HepG2 (cell line): ENCODE data around the gene NDUFB3. TPM values are rescaled to one million over a fixed set of nuclear protein-coding genes. Genes with fewer than 3 reads are reported as not detected.

Experiments used
- AHR ChIP-seq: IDR thresholded peaks from 2 replicates; pipeline ENCODE4 v1.6.1; 2018; ENCODE audit warnings: missing genetic modification reagents, missing compliant biosample characterization
- ASH2L ChIP-seq: fragments of 300-600, 200-600 bp; sonication (generic); IDR thresholded peaks from 2 replicates; pipeline ENCODE4 v1.7.0; 2017; ENCODE audit warnings: low read depth, mild to moderate bottlenecking, moderate library complexity, mixed read lengths, low read length; ENCODE audit not compliant: insufficient read length
- ATAD3A ChIP-seq: sonication (generic); formaldehyde crosslinking; IDR thresholded peaks from 2 replicates; pipeline ENCODE4 v1.4.0; 2020; ENCODE audit warnings: missing genetic modification reagents
- CBX5 ChIP-seq: sonication (generic); formaldehyde crosslinking; IDR thresholded peaks from 2 replicates; pipeline ENCODE4 v1.4.0; 2020; ENCODE audit warnings: missing genetic modification reagents, borderline replicate concordance
- CEBPG ChIP-seq: IDR thresholded peaks from 2 replicates; pipeline ENCODE4 v1.6.1; 2016
- GTF3A ChIP-seq: sonication (generic); formaldehyde crosslinking; conservative IDR thresholded peaks from 2 replicates; pipeline ENCODE4 v1.4.0; 2020; ENCODE audit warnings: mild to moderate bottlenecking, missing genetic modification reagents
- HNF4A ChIP-seq: sonication (generic); formaldehyde crosslinking; IDR thresholded peaks from 2 replicates; pipeline ENCODE4 v1.4.0; 2020; ENCODE audit warnings: missing genetic modification reagents
- HOXA3 ChIP-seq: sonication (generic); formaldehyde crosslinking; IDR thresholded peaks from 2 replicates; pipeline ENCODE4 v1.5.0; 2020; ENCODE audit warnings: missing genetic modification reagents
- MAF1 ChIP-seq: sonication (generic); formaldehyde crosslinking; IDR thresholded peaks from 2 replicates; pipeline ENCODE4 v1.5.0; 2020; ENCODE audit warnings: missing genetic modification reagents, borderline replicate concordance
- PHF20 ChIP-seq: sonication (generic); formaldehyde crosslinking; IDR thresholded peaks from 2 replicates; pipeline ENCODE4 v1.5.0; 2020; ENCODE audit warnings: mild to moderate bottlenecking, missing genetic modification reagents
- SAP130 ChIP-seq: IDR thresholded peaks from 2 replicates; pipeline ENCODE4 v1.6.1; 2016; ENCODE audit warnings: low read depth
- ZNF335 ChIP-seq: sonication (generic); formaldehyde crosslinking; IDR thresholded peaks from 2 replicates; pipeline ENCODE4 v1.4.0; 2020; ENCODE audit warnings: missing genetic modification reagents
- ZNF546 ChIP-seq: sonication (generic); formaldehyde crosslinking; conservative IDR thresholded peaks from 2 replicates; pipeline ENCODE4 v1.8.1; 2023; ENCODE audit warnings: mild to moderate bottlenecking, missing genetic modification reagents
- ZNF572 ChIP-seq: sonication (generic); formaldehyde crosslinking; IDR thresholded peaks from 2 replicates; pipeline ENCODE4 v1.5.1; 2020; ENCODE audit warnings: mild to moderate bottlenecking, missing genetic modification reagents
- polyA plus RNA-seq, 8 experiments: library from polyadenylated mRNA; depleted of rRNA in 3 of 8; stranded (reverse) in 7 of 8; unstranded in 1 of 8; fragments of >200 nt; fragmentation: Illumina TruSeq in 4 of 8; extraction: Trizol in 4 of 8; gene quantifications; 2 replicates each; pipeline versions ENCODE4 v1.2.1 to v1.2.3, GENCODE V29; 2011 to 2016; ENCODE audit warnings: low read depth in 4 of 8, missing spikeins in 1 of 8, mixed read lengths in 1 of 8; ENCODE audit not compliant: insufficient read depth in 1 of 8
- total RNA-seq, 5 experiments: library from RNA; depleted of rRNA; stranded (reverse); fragments of >200 nt; fragmentation: Illumina TruSeq; extraction: Trizol; gene quantifications; 2 replicates each; pipeline ENCODE4 v1.2.3, GENCODE V29; 2016; ENCODE audit warnings: low read depth in 1 of 5
- TF ChIP-seq, protein P1 (sequence below): sonication (generic); formaldehyde crosslinking; IDR thresholded peaks from 2 replicates; pipeline ENCODE4 v1.5.1; 2020; ENCODE audit warnings: mild to moderate bottlenecking, missing genetic modification reagents
- TF ChIP-seq, protein P2 (sequence below): sonication (generic); formaldehyde crosslinking; IDR thresholded peaks from 2 replicates; pipeline ENCODE4 v1.5.1; 2020; ENCODE audit warnings: mild to moderate bottlenecking, missing genetic modification reagents, moderate library complexity
- TF ChIP-seq, protein P3 (sequence below): sonication (generic); formaldehyde crosslinking; IDR thresholded peaks from 2 replicates; pipeline ENCODE4 v1.5.1; 2020; ENCODE audit warnings: mild to moderate bottlenecking, moderate library complexity, missing genetic modification reagents
- TF ChIP-seq, protein P4 (sequence below): sonication (generic); formaldehyde crosslinking; IDR thresholded peaks from 2 replicates; pipeline ENCODE4 v1.4.0; 2020; ENCODE audit warnings: missing genetic modification reagents

NDUFB3 gene
- total and polyA plus RNA-seq, 2 of the 13 experiments (the other 11 are each of a cell fraction or from before 2014, with no cell fraction given), result 50.7 to 159 TPM

DNA sequence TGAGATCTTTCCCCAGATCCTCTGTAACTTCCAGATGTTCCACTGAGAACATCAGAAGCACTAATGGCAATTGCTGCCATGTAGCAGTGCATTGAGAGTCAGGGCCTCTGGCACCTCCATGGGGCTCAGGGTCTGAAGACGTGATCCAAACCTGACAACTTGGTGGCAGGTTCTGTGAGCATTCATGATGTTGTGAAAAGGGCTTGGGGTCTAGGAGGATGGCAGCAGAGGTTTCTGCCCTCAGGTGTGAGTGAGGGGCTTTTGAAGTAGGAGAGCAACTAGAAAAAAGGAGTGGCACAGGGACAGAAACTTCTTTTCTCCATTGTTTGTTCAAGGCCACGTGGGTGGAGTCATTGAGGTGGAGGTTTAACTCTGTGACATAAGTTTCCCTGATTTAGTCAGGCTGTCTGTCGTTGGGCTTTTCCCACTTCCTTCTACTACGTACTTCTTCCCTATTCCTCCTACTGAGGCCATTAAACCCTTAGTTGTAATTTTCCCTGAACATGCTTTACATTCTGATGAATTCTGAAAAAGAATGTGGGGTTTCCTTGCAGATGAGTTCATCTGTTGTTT is 57.2 kb downstream of the NDUFB3 start (continued):
- TF ChIP-seq ATAD3A (CRISPR knock-in tag) (no peak), MAF1 (CRISPR knock-in tag) (no peak), PHF20 (CRISPR knock-in tag) (no peak), ZNF572 (CRISPR knock-in tag) (no peak), ZNF546 (CRISPR knock-in tag) (no peak), GTF3A (CRISPR knock-in tag) (no peak), HOXA3 (CRISPR knock-in tag) (0 out of 2 replicates have a peak, but pooled peaks have one; percentile 15), ASH2L (no peak), ZNF335 (CRISPR knock-in tag) (0 out of 2 replicates have a peak, but pooled peaks have one; percentile 32), HNF4A (CRISPR knock-in tag) (no peak), AHR (no peak), CBX5 (no peak), SAP130 (peak; percentile 79), CEBPG (CRISPR knock-in tag) (0 out of 2 replicates have a peak, but pooled peaks have one; percentile 9)
- TF ChIP-seq, protein P1, sequence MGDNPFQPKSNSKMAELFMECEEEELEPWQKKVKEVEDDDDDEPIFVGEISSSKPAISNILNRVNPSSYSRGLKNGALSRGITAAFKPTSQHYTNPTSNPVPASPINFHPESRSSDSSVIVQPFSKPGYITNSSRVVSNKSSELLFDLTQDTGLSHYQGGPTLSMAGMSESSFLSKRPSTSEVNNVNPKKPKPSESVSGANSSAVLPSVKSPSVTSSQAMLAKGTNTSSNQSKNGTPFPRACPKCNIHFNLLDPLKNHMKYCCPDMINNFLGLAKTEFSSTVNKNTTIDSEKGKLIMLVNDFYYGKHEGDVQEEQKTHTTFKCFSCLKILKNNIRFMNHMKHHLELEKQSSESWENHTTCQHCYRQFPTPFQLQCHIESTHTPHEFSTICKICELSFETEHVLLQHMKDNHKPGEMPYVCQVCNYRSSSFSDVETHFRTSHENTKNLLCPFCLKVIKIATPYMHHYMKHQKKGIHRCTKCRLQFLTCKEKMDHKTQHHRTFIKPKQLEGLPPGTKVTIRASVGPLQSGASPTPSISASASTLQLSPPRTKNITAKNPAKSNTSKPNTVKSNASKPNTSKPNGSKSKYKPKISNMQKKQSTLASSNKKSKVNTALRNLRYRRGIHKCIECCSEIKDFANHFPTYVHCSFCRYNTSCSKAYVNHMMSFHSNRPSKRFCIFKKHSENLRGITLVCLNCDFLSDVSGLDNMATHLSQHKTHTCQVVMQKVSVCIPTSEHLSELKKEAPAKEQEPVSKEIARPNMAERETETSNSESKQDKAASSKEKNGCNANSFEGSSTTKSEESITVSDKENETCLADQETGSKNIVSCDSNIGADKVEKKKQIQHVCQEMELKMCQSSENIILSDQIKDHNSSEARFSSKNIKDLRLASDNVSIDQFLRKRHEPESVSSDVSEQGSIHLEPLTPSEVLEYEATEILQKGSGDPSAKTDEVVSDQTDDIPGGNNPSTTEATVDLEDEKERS (CRISPR knock-in tag), result no peak
- TF ChIP-seq, protein P2, sequence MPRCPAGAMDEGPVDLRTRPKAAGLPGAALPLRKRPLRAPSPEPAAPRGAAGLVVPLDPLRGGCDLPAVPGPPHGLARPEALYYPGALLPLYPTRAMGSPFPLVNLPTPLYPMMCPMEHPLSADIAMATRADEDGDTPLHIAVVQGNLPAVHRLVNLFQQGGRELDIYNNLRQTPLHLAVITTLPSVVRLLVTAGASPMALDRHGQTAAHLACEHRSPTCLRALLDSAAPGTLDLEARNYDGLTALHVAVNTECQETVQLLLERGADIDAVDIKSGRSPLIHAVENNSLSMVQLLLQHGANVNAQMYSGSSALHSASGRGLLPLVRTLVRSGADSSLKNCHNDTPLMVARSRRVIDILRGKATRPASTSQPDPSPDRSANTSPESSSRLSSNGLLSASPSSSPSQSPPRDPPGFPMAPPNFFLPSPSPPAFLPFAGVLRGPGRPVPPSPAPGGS, result no peak
- TF ChIP-seq, protein P3, sequence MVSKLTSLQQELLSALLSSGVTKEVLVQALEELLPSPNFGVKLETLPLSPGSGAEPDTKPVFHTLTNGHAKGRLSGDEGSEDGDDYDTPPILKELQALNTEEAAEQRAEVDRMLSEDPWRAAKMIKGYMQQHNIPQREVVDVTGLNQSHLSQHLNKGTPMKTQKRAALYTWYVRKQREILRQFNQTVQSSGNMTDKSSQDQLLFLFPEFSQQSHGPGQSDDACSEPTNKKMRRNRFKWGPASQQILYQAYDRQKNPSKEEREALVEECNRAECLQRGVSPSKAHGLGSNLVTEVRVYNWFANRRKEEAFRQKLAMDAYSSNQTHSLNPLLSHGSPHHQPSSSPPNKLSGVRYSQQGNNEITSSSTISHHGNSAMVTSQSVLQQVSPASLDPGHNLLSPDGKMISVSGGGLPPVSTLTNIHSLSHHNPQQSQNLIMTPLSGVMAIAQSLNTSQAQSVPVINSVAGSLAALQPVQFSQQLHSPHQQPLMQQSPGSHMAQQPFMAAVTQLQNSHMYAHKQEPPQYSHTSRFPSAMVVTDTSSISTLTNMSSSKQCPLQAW (CRISPR knock-in tag), result 0 out of 2 replicates have a peak, but pooled peaks have one; percentile 33
- TF ChIP-seq, protein P4, sequence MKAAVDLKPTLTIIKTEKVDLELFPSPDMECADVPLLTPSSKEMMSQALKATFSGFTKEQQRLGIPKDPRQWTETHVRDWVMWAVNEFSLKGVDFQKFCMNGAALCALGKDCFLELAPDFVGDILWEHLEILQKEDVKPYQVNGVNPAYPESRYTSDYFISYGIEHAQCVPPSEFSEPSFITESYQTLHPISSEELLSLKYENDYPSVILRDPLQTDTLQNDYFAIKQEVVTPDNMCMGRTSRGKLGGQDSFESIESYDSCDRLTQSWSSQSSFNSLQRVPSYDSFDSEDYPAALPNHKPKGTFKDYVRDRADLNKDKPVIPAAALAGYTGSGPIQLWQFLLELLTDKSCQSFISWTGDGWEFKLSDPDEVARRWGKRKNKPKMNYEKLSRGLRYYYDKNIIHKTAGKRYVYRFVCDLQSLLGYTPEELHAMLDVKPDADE, result no peak
